GM18858 (cell line): ENCODE measurements around the gene HMCN2.

ENCODE experiments used
- ATAC-seq: cut with Tn5 transposase; IDR thresholded peaks from one replicate; pipeline ENCODE4 v1.9.1; 2021; ENCODE audit not compliant: unreplicated experiment

The HMCN2 gene

DNA sequence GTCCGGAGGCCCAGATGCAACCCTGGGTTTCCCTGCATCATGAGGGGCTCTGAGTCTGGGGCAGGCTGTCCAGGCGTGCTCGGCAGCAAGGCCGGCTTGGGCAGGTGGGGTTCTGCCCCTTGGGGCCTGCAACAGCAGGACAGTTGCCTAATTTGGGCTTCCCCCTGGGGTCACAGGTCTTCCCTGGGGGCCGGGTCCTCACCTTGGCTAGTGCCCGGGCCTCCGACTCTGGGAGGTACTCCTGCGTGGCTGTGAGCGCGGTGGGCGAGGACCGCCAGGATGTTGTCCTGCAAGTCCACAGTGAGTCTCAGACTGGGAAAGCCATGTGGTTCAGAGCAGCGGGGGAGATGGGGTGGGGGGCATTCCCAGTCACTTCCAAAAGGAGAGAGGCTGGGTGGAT is 97.1 kb downstream of the HMCN2 start:
- no peak for ATAC-seq

- no peak for ATAC-seq
Observed at GRCh38 chr9:130363755-130364404, 98.3 kb downstream of the HMCN2 start.

DNA sequence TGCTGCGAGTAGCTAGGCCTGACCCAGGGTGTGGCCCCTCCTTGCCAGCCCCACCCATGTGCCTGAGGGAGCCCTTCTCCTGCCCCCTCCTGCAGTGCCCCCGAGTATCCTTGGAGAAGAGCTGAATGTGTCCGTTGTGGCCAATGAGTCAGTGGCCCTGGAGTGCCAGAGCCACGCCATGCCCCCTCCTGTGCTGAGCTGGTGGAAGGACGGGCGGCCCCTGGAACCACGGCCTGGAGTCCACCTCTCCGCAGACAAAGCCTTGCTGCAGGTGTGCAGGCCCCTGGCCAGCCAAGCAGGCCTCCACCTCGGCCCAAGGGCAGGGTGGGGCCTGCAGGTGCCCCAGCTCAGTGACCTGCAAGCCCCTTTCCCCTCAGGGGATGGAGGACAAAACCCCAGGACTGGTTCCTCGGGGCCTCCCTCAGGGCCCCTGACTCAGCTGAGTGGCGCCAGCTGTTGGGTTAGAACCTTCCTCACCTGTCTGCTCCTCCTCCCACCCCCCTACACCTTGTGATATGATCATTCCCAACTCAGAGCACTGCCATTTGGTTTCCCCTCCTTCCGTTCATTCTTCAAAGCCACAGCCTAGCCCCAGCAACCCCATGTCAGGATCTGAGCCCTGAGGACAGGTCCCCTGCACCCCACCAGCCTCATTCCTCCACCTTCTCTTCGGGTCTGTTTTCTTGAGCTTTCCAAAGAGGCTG is 99.2 kb downstream of the HMCN2 start:
- no peak for ATAC-seq

GRCh38 chr9:130365323-130365721 is 99.8 kb downstream of the HMCN2 start:
- no peak for ATAC-seq

DNA sequence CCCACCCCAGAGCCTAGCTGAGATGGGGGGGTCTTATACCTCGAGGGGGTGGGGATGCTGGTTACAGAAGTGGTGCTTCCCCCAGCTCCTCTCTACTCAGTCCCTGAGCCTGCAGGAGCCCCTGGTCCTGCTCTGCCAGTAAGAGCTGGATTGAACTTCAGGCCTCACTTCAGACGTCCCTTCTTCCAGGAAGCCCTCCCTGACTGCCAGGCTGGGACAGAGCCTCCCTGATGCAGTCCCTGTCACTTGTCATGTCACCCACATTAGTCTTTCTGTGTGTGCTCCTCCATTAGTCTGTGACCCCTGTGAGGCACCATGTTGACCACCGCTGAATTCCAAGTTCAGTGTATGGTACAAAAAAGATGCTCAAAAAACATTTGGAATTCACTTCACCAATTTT is 100.5 kb downstream of the HMCN2 start:
- ATAC-seq: no peak

DNA sequence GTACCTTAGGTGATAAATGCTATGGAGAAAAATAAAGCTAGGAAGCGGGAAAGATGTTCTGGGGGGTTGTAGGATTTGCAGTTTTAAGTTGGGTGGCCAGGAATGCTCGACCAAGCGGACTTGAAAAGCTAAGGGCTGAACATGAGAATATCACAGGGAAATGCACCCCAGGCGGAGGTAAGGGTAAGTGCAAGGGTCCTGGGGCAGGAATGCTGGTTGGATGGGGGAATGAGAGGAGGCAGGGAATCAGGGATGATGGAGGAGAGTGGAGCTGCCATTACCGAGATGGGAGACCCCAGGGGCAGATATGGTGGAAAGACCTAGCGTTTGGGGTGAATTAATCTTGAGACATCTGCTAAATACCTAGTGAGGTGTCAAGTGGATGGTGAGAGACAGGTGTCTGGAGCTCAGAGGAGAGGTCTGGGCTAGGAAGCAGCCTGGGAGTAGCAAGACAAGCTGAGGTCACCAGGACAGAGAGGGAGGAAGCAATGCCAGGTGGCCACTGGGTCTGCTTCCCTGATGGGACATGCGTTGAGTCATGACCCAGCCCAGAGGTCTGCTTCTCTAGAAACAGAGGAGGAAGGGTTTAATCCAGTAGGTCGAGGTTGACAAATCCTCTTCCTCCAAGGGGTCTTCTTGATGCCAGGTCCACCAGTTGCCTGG is 101.5 kb downstream of the HMCN2 start:
- ATAC-seq: no peak

- no peak for ATAC-seq
Observed at GRCh38 chr9:130368631-130369103, 103.1 kb downstream of the HMCN2 start.

- ATAC-seq: no peak
Observed at GRCh38 chr9:130370226-130370625, 104.7 kb downstream of the HMCN2 start.

GRCh38 chr9:130371196-130371966 is 105.8 kb downstream of the HMCN2 start:
- ATAC-seq: no peak

DNA sequence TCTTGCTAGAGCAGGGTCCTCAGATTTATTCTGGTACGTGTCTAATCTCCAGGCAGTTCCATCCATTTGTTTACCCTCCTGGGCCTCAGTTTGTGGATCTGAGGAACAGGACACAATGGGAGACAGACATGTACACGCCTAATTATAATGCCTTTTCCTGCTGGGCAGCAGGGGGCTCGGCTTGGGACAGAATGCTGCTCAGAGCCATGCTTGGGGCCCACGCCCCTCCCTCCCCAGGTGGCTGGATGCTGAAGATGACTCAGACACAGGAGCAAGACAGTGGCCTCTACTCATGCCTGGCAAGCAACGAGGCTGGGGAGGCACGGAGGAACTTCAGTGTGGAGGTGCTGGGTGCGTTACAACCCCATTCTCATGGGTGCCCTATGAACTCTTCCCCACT is 106.5 kb downstream of the HMCN2 start:
- ATAC-seq: no peak

DNA sequence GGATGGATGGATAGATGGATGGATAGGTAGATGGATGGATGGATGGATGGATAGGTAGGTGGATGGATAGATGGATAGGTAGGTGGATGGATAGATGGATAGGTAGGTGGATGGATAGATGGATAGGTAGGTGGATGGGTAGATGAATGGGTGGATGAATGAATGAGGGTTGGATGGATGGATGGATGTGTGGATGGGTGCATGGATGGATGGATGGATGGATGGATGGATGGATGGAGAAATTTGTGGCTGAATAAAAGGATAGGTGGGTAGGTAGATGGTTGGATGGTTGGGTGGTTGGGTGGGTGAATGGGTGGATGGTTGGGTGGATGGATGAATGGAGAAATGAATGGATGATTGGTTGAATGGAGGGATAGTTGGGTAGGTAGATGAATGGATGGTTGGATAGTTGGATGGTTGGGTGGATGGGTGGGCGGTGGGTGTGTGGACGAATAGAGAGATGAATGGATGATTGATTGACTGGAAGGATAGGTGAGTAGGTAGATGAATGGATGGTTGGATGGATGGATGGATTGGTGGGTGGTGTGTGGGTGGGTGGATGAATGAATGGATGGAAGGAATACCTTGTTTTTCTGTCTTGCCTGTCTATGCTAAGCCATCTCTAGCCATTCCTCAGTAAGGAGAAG is 108.2 kb downstream of the HMCN2 start:
- no peak for ATAC-seq

DNA sequence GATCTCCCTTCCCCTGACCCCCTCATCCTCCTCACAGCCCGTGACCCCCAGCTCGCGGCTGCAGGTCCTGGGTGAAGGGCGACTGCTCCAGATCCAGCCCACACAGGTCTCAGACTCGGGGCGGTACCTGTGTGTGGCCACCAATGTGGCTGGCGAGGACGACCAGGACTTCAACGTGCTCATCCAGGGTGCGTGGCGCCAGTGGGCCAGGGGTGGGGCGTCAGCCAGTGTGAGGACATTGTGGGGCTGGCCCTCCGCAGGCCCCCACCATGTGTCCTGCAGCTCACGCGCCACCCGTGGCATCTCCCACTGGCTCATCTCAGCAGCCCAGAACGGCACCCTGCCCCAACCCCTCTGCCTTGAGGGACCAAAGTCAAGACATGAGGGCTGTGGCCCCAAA is 112.1 kb downstream of the HMCN2 start:
- ATAC-seq: no peak

DNA sequence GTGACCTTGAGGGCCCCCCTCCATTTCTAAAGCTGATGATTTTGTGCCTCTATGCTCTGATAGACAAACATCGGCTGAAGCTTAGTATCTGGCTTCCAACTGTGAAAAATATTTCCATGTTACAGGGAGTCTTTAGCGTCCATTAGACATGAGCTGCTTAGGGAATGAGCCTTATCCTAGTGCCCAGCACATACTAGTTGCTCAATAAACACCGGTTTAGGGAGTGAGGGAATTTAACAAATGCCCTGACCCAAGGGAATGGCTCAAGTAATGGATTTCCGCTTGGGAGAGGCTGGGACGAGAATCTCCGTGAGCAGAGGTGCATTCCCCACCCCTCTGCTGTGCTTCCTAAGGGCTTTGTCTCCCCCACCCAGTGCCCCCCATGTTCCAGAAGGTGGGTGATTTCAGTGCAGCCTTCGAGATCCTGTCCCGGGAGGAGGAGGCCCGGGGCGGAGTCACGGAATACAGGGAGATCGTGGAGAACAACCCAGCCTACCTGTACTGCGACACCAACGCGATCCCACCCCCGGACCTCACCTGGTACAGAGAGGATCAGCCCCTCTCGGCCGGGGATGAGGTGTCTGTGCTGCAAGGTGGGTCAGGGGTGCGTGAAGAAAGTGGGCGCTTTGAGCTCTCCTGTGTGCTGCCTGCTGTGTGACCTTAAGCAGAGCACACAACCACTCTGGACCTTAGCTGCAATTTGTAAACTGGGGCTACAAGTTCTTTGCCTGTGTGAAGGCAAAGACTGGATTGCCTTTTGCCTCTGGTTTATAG is 113.5 kb downstream of the HMCN2 start:
- ATAC-seq: no peak

DNA sequence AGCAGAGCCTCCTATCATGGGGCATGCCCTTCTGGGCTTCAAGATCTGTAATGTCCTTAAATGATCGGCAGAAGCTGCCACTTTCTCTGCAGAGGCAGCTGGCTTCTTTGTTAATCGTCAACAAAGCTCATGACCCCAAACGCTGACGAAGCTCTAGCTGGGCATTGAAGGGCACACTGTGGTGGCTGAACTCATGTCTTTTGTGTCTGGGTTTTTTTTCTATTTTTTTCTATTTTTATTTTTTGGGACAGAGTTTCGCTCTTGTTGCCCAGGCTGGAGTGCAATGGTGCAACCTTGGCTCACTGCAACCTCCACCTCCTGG is 114.0 kb downstream of the HMCN2 start:
- no peak for ATAC-seq

DNA sequence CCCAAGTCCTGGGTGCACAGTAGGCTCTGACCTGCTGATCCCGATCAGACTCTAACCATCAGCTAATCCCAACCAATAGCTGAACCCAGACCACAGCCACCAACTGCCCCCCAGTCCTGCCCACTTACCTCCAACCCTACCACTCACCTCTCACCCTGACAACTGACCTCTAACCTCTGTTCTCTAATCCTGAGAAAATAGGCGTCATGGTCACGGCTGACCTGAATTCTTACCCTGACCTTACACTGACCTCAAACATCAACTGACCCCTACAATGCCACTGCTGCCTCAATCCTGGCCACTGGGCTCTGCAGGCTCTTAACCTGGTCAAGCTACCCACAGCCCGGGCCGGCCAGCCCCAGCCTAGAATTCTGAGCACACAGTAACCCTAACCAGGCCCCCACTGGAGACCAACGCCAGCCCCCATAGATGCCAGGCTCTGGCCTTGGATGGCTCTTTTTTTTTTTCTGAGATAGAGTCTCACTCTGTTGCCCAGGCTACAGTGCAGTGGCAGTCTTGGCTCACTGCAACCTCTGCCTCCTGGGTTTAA is 115.4 kb downstream of the HMCN2 start:
- no peak for ATAC-seq

DNA sequence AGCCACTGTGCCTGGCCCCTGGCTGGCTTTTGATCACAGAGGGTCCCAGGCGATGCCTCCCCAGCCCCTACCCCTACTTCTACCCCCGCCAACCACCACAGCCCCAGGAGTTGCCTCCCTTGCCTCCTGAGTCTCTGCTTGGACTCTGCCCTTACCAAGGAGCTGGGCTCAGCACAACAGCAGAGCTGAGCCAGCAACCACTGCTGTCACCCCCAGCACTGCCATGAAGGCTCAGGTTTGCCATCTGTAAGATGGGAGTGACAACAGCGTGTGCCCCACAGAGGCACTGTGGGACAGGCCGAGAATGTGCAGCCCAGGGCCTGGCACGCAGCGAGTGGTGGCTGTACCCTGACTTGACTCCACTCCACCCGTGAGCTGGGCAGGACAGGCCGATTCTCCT is 116.1 kb downstream of the HMCN2 start:
- no peak for ATAC-seq

- no peak for ATAC-seq
Observed at GRCh38 chr9:130382096-130382495, 116.5 kb downstream of the HMCN2 start.

- no peak for ATAC-seq
Observed at GRCh38 chr9:130382636-130383349, 117.2 kb downstream of the HMCN2 start.

GRCh38 chr9:130383350-130383715 is 117.8 kb downstream of the HMCN2 start:
- no peak for ATAC-seq
